Left ventricle myocardium inferior (tissue), 1 donor: ENCODE measurements around the gene LLPH. TPM values are rescaled to one million over a fixed set of nuclear protein-coding genes. Genes with fewer than 3 reads are reported as not detected.

Experiments
- DNase-seq: peaks from one replicate; pipeline ENCODE4 v3.0.0-alpha.2; 2020
- H3K27ac ChIP-seq: fragments of 200-600 bp; replicated peaks from 2 replicates; pipeline ENCODE4 v1.8.0; 2021
- H3K27me3 ChIP-seq: fragments of 200-600 bp; 2 replicates; pipeline ENCODE4 v1.8.0; 2021; ENCODE audit warnings: low read depth
- H3K36me3 ChIP-seq: fragments of 200-600 bp; 2 replicates; pipeline ENCODE4 v1.8.0; 2021
- H3K4me1 ChIP-seq: fragments of 200-600 bp; 2 replicates; pipeline ENCODE4 v1.8.0; 2021
- H3K4me3 ChIP-seq: fragments of 200-600 bp; 2 replicates; pipeline ENCODE4 v1.8.0; 2021; ENCODE audit warnings: mild to moderate bottlenecking, moderate library complexity
- H3K9me3 ChIP-seq: fragments of 200-600 bp; replicated peaks from 2 replicates; pipeline ENCODE4 v1.8.0; 2021
- CTCF ChIP-seq: fragments of 200-600 bp; IDR thresholded peaks from 2 replicates; pipeline ENCODE4 v1.8.0; 2021; ENCODE audit warnings: antibody characterized with exemption, mild to moderate bottlenecking, borderline replicate concordance
- intact Hi-C: fragments of 100-400 bp; cut with micrococcal nuclease; formaldehyde crosslinking; loops from one replicate; pipeline ENCODE4 v1.11.0; 2022
- total RNA-seq: library from RNA; stranded (reverse); fragmentation: NEBNext Ultra II Directional; extraction: Animal tissue kit (Norgen Biotek cat#: 25700); gene quantifications from one replicate; pipeline ENCODE4 v1.2.1, GENCODE V29; 2021
- donor health status: DM: no; HTN: yes; CAD: no; lungs with severe emphysema.

Gene LLPH
- total RNA-seq, 1 donor from 2014 or later = 22.1 TPM

DNA sequence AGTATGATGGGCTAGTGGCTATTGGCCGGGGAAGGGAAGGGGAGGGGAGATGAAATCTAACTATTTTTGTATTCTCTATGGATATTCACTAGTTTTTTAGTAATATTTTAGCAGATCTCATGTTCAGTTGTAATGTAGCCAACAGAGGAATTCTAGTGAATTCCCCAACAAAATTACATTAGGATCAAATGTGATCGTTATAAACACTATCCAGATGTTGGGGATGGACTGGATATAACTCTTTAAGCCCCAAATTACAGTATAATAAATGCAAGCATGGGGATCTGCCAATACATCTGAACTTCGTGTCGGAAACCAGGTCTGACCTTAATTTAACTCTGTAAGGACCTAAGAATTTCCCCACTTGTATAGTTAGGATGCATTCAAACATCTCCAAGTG is 21.5 kb downstream of the LLPH start:
- no peak for DNase-seq
- intact Hi-C loops = loop anchor here (10.0 kb wide), 1 partner anchor 1214 kb away; no protein-coding TSS in a partner anchor
- Histone ChIP-seq H3K9me3 (no peaks in the 10 kb centered on the region), H3K4me3 (no peak overlapping the region), H3K36me3 (no peaks in the 10 kb centered on the region), H3K27ac (no peak overlapping the region), H3K4me1 (peaks cover 3% of the 10 kb centered on the region), H3K27me3 (peaks cover 6% of the 10 kb centered on the region)
- TF ChIP-seq CTCF = no peak

GRCh38 chr12:66108386-66108785 is 22.2 kb downstream of the LLPH start:
- DNase-seq = no peak
- Histone ChIP-seq H3K36me3 (no peaks in the 10 kb centered on the region), H3K9me3 (no peaks in the 10 kb centered on the region), H3K27me3 (peaks cover 6% of the 10 kb centered on the region), H3K4me3 (no peak overlapping the region), H3K27ac (no peak overlapping the region), H3K4me1 (peaks cover 3% of the 10 kb centered on the region)
- intact Hi-C loops = loop anchor here (10.0 kb wide), 1 partner anchor 1214 kb away; no protein-coding TSS in a partner anchor
- TF ChIP-seq CTCF = no peak

- Histone ChIP-seq H3K36me3 (no peaks in the 10 kb centered on the region), H3K9me3 (no peaks in the 10 kb centered on the region), H3K27me3 (peaks cover 6% of the 10 kb centered on the region), H3K4me1 (peaks cover 3% of the 10 kb centered on the region), H3K27ac (no peak overlapping the region), H3K4me3 (no peak overlapping the region)
- DNase-seq = no peak
- intact Hi-C loops = loop anchor here (10.0 kb wide), 1 partner anchor 1213 kb away; no protein-coding TSS in a partner anchor
- TF ChIP-seq CTCF = peak; percentile 87
Observed at GRCh38 chr12:66107451-66107915, 23.1 kb downstream of the LLPH start.

GRCh38 chr12:66103016-66103913 is 27.3 kb downstream of the LLPH start:
- Histone ChIP-seq H3K27ac (no peak overlapping the region), H3K27me3 (peaks cover 23% of the 10 kb centered on the region), H3K4me3 (no peak overlapping the region), H3K4me1 (peaks cover 3% of the 10 kb centered on the region), H3K9me3 (peaks cover 6% of the 10 kb centered on the region), H3K36me3 (no peaks in the 10 kb centered on the region)
- intact Hi-C loops = loop anchor here (10.0 kb wide), 1 partner anchor 1208 kb away; no protein-coding TSS in a partner anchor
- DNase-seq = no peak
- no peak for TF ChIP-seq CTCF

DNA sequence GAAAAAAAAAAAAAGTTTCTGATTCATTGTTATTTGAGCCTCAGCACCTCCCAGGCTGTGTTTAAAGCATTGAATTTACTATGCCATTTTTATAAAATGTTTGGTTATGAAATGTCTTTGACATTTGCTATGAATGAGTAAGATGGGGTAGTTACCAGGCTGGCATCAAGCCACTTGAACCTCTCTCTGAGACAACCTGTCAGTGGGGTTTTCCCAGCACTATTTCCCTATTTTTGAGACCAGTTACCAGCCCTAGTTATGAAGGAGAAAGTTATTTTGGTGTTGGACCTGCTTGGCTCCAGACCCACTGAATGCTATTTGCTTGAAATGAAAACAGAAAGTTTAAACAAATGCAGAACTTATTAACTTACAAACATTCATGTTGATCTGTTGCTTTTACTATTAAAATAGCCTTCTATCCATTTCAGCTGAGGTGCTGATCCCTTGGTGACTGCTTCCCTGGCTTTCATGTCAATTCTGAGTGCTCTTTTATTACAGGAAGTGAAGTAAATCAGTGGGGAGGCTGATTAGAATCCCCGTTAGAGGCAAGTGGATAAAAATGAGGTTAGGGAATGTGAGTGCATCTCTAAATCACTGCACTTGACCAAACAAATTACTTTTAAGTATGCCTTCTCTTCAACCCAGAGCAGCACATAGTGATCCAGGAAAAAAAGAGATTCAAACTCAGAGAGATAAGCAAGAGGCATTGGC is 37.8 kb downstream of the LLPH start:
- intact Hi-C loops = loop anchor here (10.0 kb wide), 1 partner anchor 528 kb away; no protein-coding TSS in a partner anchor
- Histone ChIP-seq H3K9me3 (peaks cover 4% of the 10 kb centered on the region), H3K27me3 (no peaks in the 10 kb centered on the region), H3K4me3 (no peak overlapping the region), H3K36me3 (no peaks in the 10 kb centered on the region), H3K4me1 (no peaks in the 10 kb centered on the region), H3K27ac (no peak overlapping the region)
- DNase-seq = no peak
- no peak for TF ChIP-seq CTCF
